ENCODE results near the gene COX14. TPM values are rescaled to one million over a fixed set of nuclear protein-coding genes. Genes with fewer than 3 reads are reported as not detected.
"Not testable (repeated sequence)": the region's sequence is repeated elsewhere in the genome, so short reads cannot be mapped to it uniquely, and the experiment has no call there.

Gene COX14
- total RNA-seq, 2 donors from 2014 or later: 39.9 to 51.2 TPM

DNA sequence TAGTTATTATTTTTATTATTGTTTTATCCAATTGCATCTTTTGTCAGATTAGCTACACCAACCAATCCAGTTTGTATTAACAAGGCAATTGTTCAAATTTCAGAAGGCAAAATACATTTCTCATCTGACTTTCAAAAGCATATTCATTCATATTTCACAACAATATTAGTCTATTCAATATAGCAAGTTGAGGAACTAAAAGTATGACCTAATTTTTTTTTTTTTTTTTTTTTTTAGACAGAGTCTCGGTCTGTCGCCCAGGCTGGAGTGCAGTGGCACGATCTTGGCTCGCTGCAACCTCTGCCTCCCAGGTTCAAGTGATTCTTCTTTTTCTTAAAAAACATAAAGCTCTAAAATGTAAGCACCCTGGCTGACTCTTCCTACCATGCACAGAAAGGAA, 17.3 kb downstream of the COX14 start:
- Mint-ChIP-seq H3K27me3 (no peaks in the 10 kb centered on the region), H3K27ac (no peak overlapping the region), H3K4me3 (no peak overlapping the region), H3K9me3 (no peaks in the 10 kb centered on the region), H3K4me1 (ENCODE audit: low read depth in 2 of 2) (peaks cover 18 to 22% of the 10 kb centered on the region in 2 donors), H3K36me3 (peaks cover 12% of the 10 kb centered on the region)
- ATAC-seq (no peak), DNase-seq (ENCODE audit: low spot score) (no peak)

DNA sequence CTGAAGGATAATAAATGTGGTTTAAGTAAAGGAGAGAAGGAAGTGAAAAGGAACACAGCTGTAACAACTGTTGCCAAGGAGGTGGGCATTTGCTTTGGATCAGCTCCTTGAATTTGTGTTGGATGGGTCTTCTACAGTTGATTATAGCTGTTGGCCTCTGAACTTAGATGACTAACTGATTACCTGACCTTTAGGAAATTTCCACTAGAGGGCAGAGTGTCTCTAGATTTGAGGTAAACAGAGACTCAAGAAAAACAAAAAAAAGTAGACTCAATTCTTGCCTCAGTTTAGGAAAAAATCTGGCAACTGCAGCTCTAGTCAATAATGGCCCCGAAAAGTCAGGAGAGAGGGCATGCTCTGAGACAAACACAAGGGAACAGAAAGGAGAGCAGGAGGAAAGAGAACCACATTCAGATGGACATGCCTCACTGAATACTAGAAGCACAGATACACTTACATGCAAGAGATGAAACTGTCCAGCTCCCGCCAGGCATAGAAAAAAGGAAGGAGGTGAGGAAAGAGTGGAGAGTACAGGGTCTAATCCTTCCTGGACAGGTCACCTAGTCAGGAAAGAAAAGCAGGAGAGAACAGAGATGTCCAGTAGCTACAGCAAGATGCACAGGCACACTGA, 20.6 kb downstream of the COX14 start:
- H3K4me3 Mint-ChIP-seq: no peak overlapping the region
- DNase-seq (ENCODE audit: low spot score) (no peak), ATAC-seq (no peak)
- H3K27me3 Mint-ChIP-seq: no peaks in the 10 kb centered on the region
- peaks cover 24% of the 10 kb centered on the region for H3K36me3 Mint-ChIP-seq
- no peaks in the 10 kb centered on the region for H3K9me3 Mint-ChIP-seq
- peak overlapping the region in 1 of 2 donors; percentile 32 for H3K27ac Mint-ChIP-seq
- H3K4me1 Mint-ChIP-seq (ENCODE audit: low read depth in 2 of 2): peaks cover 9 to 22% of the 10 kb centered on the region in 2 donors

DNA sequence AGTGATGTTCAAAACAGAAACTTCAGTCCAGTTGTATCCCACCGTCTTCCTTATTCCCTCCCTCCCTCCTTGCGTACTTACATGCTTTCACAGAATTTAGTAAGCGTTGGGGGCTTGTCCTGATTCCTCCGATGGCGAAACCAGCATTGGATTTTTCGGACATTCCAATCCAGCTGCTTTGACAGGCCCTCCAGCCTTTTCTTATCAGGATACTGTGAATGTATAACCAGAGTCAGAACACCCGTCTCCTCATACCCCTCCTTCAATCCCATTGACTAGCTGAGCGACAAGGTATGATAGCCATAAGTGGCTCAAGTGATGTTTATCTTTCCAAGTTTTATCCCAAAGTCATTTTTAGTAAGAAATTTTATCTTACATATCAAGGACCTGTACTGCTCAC, 31.0 kb downstream of the COX14 start:
- Mint-ChIP-seq H3K36me3 (peaks cover 4% of the 10 kb centered on the region), H3K27ac (no peak overlapping the region), H3K4me1 (ENCODE audit: low read depth in 2 of 2) (no peaks in the 10 kb centered on the region), H3K27me3 (no peaks in the 10 kb centered on the region), H3K9me3 (no peaks in the 10 kb centered on the region), H3K4me3 (no peak overlapping the region)
- DNase-seq (ENCODE audit: low spot score) (no peak), ATAC-seq (no peak)

DNA sequence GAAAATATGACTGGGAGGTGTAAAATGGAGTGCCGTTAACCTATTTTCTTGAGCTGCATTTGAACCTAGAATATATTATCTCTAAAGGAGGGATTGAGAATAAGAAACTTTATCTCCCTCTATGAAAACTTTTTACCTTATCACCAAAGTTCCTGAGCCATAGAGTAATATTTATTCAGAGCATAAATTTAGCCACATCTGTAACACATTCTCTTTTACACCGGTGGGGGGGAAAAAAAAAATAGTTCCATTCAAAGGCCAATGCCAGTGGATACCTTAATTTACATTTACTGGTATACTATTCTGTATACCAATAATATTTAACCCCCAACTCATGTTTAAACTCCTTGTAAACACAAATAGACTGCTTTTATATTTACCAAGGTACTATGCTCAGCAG, 33.4 kb downstream of the COX14 start:
- peaks cover 4% of the 10 kb centered on the region for H3K36me3 Mint-ChIP-seq
- H3K4me3 Mint-ChIP-seq: no peak overlapping the region
- DNase-seq (ENCODE audit: low spot score) (no peak), ATAC-seq (no peak)
- no peak overlapping the region for H3K27ac Mint-ChIP-seq
- no peaks in the 10 kb centered on the region for H3K27me3 Mint-ChIP-seq
- H3K4me1 Mint-ChIP-seq (ENCODE audit: low read depth in 2 of 2): peaks cover 3 to 4% of the 10 kb centered on the region in 2 donors
- H3K9me3 Mint-ChIP-seq: no peaks in the 10 kb centered on the region

DNA sequence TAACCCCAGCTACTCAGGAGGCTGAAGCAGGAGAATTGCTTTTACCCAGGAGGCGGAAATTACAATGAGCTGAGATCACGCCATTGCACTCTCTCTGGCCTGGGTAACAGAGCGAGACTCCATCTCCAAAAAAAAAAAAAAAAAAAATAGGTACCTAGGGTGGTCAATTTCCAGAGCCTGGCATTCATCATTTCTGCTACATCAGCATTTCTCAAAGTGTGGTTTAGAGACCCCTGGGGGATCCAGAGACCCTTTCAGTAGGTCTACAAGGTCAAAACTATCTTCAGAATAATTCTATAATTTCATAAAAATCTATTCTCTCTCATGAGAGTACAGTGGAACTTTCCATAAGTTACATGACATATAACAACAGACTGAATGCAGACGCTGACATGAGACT, 35.2 kb downstream of the COX14 start:
- Mint-ChIP-seq H3K27me3 (no peaks in the 10 kb centered on the region), H3K4me3 (no peak overlapping the region), H3K27ac (no peak overlapping the region), H3K9me3 (no peaks in the 10 kb centered on the region), H3K36me3 (no peaks in the 10 kb centered on the region), H3K4me1 (ENCODE audit: low read depth in 2 of 2) (peaks cover 12 to 13% of the 10 kb centered on the region in 2 donors)
- ATAC-seq (no peak), DNase-seq (ENCODE audit: low spot score) (no peak)

DNA sequence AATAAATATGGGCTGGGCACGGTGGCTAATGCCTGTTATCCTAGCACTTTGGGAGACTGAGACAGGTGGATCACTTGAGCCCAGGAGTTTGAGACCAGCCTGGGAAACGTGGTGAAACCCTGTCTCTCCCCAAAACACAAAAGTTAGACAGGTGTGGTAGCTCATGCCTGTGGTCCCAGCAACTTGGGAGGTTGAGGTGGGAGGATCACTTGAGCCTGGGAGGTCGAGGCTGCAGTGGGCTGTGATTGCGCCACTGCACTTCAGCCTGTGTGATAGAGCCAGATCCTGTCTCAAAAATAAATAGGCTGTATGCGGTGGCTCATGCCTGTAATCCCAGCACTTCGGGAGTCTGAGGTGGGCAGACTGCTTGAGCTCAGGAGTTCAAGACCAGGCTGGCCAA, 36.0 kb downstream of the COX14 start:
- H3K36me3 Mint-ChIP-seq; ATAC-seq; H3K4me3 Mint-ChIP-seq; H3K9me3 Mint-ChIP-seq; DNase-seq (ENCODE audit: low spot score); H3K27ac Mint-ChIP-seq; H3K27me3 Mint-ChIP-seq: not testable (repeated sequence)
- H3K4me1 Mint-ChIP-seq (ENCODE audit: low read depth in 2 of 2): peaks cover 12 to 13% of the 10 kb centered on the region in 2 donors

DNA sequence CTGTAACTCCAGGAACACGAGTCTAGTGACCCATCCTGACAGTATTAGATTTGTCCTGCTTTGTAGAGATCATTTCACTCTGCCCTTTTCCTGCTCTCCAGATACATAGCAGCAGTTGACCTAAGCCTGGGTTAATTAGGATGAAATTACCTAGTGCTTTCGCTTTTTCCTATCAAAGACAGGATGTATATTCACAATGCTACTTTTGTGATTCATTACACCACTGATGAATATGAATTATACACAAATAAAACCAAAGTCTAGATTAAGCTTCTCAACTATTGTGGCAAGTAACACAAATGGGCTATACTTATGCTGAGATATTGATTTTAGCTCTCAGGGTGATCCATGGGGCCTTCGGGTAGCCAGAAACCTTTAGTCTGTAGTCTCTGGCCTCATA, 37.3 kb downstream of the COX14 start:
- no peaks in the 10 kb centered on the region for H3K9me3 Mint-ChIP-seq
- peak in 1 of 2 donors; percentile 44 for ATAC-seq
- no peak overlapping the region for H3K27ac Mint-ChIP-seq
- no peaks in the 10 kb centered on the region for H3K27me3 Mint-ChIP-seq
- DNase-seq (ENCODE audit: low spot score): no peak
- no peak overlapping the region for H3K4me3 Mint-ChIP-seq
- peaks cover 12 to 13% of the 10 kb centered on the region in 2 donors for H3K4me1 Mint-ChIP-seq (ENCODE audit: low read depth in 2 of 2)
- no peaks in the 10 kb centered on the region for H3K36me3 Mint-ChIP-seq

DNA sequence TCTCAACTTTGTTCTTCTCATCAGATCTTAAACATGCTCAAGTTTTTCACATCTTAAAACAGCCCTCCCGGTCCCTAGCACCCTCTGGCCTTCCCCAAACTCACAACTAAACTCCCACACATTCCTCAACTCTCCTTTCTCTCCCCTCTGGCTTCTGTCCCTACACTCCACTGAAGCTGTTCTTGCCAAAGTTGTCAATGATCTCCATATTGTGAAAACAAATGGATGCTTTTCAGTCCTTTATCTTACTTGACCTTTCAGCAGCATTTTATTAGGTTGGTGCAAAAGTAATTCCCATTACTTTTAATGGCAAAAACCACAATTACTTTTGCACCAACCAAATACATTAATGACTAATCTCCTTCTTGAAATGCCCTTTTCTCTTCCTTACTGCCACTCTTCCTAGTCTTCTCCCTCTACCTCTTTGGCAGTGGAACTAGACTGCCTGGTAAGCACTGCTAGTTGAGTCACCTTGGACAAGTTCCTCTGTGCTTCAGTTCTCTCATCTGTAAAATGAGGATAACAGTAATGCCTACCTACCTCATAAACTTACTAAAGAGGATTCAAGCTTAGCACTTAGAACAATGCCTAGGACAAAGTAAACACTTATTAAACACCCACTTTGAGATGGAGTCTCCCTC, 39.1 kb downstream of the COX14 start:
- no peak for DNase-seq (ENCODE audit: low spot score)
- Mint-ChIP-seq H3K4me3 (no peak overlapping the region), H3K9me3 (no peaks in the 10 kb centered on the region), H3K4me1 (ENCODE audit: low read depth in 2 of 2) (peaks cover 12 to 13% of the 10 kb centered on the region in 2 donors), H3K27ac (no peak overlapping the region), H3K27me3 (no peaks in the 10 kb centered on the region), H3K36me3 (no peaks in the 10 kb centered on the region)
- no peak for ATAC-seq

DNA sequence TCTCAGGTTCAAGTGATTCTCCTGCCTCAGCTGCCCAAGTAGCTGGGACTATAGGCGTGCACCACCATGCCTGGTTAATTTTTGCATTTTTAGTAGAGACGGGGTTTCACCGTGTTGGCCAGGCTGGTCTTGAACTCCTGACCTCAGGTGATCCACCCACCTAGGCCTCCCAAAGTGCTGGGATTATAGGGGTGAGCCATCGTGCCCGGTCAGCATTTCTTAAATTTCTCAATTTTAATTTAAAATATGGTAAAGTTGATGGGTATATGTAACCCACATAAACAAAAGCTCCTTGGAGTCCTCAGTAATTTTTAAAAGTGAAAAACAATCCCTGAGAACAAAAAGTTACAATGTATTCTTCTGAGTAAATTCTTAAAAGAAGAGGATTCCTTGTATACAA, 42.9 kb downstream of the COX14 start:
- not testable (repeated sequence) for H3K27ac Mint-ChIP-seq; ATAC-seq; H3K27me3 Mint-ChIP-seq; DNase-seq (ENCODE audit: low spot score); H3K36me3 Mint-ChIP-seq; H3K9me3 Mint-ChIP-seq; H3K4me3 Mint-ChIP-seq
- peaks cover 21 to 27% of the 10 kb centered on the region in 2 donors for H3K4me1 Mint-ChIP-seq (ENCODE audit: low read depth in 2 of 2)

DNA sequence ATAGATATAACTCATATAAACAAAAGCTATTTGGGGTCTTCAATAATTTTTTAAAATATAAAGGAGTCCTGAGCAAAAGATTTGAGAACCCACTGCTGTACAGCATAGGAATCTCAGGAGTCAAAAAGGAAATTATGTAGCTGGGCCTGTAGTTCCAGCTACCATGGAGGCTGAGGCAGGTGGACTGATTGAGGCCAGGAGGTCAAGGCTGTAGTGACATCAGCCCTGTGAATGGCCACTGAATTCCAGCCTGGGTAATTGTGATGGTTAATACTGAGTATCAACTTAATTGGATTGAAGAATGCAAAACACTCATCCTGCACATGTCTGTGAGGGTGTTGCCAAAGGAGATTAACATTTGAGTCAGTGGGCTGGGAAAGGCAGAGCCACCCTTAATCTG, 44.6 kb downstream of the COX14 start:
- DNase-seq (ENCODE audit: low spot score) (no peak), ATAC-seq (no peak)
- no peak overlapping the region for H3K27ac Mint-ChIP-seq
- H3K9me3 Mint-ChIP-seq: no peaks in the 10 kb centered on the region
- no peaks in the 10 kb centered on the region for H3K27me3 Mint-ChIP-seq
- no peak overlapping the region for H3K4me3 Mint-ChIP-seq
- H3K36me3 Mint-ChIP-seq: peaks cover 9% of the 10 kb centered on the region
- peaks cover 13 to 17% of the 10 kb centered on the region in 2 donors for H3K4me1 Mint-ChIP-seq (ENCODE audit: low read depth in 2 of 2)

DNA sequence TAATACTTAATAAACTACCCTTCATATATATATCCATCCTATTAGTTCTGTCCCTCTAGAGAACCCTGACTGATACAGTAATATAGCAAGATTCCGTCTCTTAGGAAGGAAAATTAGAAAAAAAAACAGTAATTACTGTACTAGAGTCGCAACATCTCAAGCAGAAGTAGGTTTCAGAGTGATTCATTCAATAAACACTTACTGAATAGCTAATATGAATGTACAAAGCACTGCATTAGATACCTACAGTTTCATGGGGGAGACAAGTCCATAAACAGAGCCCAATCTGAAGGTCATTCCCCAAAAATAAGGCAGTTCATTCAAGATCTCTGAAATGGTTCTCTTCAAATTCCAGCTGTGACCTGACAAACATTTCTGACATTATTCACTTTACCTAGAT, 45.2 kb downstream of the COX14 start:
- ATAC-seq (no peak), DNase-seq (ENCODE audit: low spot score) (no peak)
- H3K36me3 Mint-ChIP-seq: peaks cover 9% of the 10 kb centered on the region
- H3K27me3 Mint-ChIP-seq: no peaks in the 10 kb centered on the region
- peaks cover 13 to 17% of the 10 kb centered on the region in 2 donors for H3K4me1 Mint-ChIP-seq (ENCODE audit: low read depth in 2 of 2)
- H3K27ac Mint-ChIP-seq: no peak overlapping the region
- H3K9me3 Mint-ChIP-seq: no peaks in the 10 kb centered on the region
- H3K4me3 Mint-ChIP-seq: no peak overlapping the region

DNA sequence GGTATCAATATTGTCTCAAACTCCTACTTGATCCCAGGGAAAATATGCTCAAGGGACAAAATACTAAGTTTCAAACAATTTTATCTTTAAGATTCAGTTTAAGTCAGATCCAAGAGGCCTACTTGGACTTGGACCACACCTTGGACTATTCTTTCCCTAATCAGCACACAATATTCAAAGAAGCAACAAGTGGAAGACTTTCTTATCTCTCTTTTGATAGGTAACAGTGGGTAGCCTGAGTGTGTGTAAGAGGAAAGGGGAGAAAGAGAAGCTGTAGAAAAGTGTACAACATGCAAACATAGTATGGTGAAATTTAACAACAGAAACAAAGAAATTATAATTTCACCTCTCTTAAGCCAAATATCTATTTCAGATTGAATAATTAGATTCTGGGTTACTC, 48.6 kb downstream of the COX14 start:
- Mint-ChIP-seq H3K9me3 (no peaks in the 10 kb centered on the region), H3K27me3 (no peaks in the 10 kb centered on the region), H3K4me3 (no peak overlapping the region), H3K4me1 (ENCODE audit: low read depth in 2 of 2) (peaks cover 20 to 27% of the 10 kb centered on the region in 2 donors), H3K36me3 (peaks cover 9% of the 10 kb centered on the region), H3K27ac (no peak overlapping the region)
- no peak for DNase-seq (ENCODE audit: low spot score)
- ATAC-seq: no peak

DNA sequence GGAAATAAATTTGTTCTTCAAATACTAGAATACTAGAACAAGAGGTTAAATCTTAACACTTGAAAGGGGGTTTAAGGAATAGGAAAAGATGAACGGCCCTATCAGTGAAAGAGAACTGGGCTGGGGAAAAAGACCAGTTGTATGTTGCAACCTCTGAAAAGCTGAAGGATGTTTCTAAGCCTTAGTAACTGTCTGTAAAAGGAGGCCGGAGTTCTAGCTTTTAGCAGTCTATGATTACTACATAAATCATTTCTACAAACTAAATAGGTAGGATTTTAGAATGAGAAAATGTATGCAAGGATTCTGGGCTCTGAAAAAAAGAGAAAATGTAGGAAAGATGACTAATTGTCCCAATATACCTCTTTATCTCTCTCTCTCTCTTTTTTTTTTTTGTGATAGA, 50.2 kb downstream of the COX14 start:
- no peak for ATAC-seq
- Mint-ChIP-seq H3K4me1 (ENCODE audit: low read depth in 2 of 2) (peaks cover 22 to 35% of the 10 kb centered on the region in 2 donors), H3K9me3 (no peaks in the 10 kb centered on the region)

DNA sequence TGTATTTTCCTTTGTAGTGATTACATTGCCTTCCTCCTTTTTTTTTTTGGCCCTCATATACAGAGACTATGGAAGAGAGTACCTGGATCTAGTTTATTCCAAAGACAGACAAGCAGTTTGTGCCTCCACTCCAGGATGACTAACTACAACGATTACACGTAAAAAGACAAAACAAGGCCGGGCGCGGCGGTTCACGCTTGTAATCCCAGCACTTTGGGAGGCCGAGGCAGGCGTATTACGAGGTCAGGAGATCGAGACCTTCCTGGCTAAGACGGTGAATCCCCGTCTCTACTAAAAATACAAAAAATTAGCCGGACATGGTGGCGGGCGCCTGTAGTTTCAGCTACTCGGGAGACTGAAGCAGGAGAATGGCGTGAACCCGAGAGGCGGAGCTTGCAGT, 52.9 kb downstream of the COX14 start:
- Mint-ChIP-seq H3K4me3 (peak overlapping the region; percentile 96), H3K27ac (peak overlapping the region; percentile 9 to 26), H3K9me3 (no peaks in the 10 kb centered on the region), H3K27me3 (no peaks in the 10 kb centered on the region), H3K4me1 (ENCODE audit: low read depth in 2 of 2) (peaks cover 20 to 28% of the 10 kb centered on the region in 2 donors), H3K36me3 (no peaks in the 10 kb centered on the region)
- no peak for DNase-seq (ENCODE audit: low spot score)
- no peak for ATAC-seq

More for the DNA sequence above, 50.2 kb downstream of the COX14 start:
- Mint-ChIP-seq H3K27me3 (no peaks in the 10 kb centered on the region), H3K36me3 (peaks cover 9% of the 10 kb centered on the region), H3K27ac (no peak overlapping the region), H3K4me3 (no peak overlapping the region)
- no peak for DNase-seq (ENCODE audit: low spot score)

DNA sequence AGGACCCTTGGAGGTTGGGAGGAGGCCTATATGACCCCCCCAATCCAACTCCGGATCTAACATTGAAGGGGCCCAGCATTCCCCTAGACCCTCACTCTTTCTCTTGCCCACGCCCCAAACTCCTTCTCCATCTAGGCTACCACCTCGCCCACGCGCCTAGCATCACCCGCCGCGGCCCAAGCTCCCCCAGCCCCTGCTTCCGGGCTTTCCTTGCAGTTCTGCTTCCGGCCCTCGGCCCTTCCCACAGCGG, 54.7 kb downstream of the COX14 start:
- peak overlapping the region; percentile 96 for H3K4me3 Mint-ChIP-seq
- peaks cover 20 to 25% of the 10 kb centered on the region in 2 donors for H3K4me1 Mint-ChIP-seq (ENCODE audit: low read depth in 2 of 2)
- H3K27me3 Mint-ChIP-seq: no peaks in the 10 kb centered on the region
- no peaks in the 10 kb centered on the region for H3K9me3 Mint-ChIP-seq
- H3K36me3 Mint-ChIP-seq: no peaks in the 10 kb centered on the region
- ATAC-seq: peak; percentile 59
- peak overlapping the region; percentile 86 to 92 for H3K27ac Mint-ChIP-seq
- DNase-seq (ENCODE audit: low spot score): peak; percentile 84
